ENCODE results near the gene ZXDC.

ZXDC gene

DNA sequence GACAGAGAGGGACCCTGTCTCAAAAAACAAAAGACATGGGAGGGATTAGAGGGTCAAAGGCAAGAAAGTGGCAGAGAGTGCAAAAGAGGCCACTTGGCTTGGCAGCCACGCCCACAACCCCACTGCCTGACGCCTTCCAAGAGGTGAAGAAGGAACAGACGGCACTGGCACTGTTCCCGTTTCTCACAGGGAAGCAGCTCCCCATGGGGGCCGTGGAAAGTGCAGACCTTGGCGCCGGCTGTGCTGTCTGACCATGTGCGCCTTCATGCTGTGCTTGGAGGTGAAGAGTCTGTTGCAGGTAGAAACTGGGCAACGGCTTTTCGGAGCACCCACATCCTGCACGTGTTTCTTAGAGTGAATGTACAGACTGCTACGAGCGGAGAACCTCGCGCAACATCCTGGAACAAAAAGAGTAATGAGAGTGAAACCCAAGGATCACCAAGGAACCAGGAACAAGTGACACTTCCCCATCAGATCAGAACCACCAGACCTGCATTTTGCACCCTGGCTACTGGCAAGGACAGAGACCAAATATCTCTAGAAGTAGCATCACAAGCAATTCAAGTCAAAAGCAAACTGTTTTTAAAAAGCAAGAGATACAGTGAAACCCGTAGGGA lies 9.7 kb downstream of the ZXDC start:
- no peak for TF ChIP-seq POLR2A (IDR thresholded peaks at IDR 0.05; ENCODE audit: low read depth, low read length)
- FAIRE-seq (no peak), DNase-seq (ENCODE audit: insufficient read length, low spot score) (no peak)

DNA sequence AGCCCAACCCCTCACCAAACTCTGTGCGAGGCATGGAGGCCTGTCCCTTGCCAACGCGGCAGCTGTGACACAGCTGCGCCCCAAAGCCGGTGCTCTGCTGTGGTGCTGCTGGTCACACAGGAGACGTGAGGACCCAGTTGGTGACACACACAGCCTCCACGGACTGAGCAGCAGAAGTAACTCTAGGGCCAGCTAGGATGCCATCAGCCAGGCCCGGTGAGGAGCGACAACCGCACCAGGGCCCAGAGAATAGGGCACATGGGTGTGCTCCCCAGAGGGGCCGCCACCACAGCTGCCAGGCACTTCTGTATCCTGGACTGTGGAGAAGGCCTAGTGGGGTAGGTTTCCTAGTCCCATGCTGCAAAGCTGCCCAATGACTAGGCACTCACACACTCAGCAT lies 10.7 kb downstream of the ZXDC start:
- FAIRE-seq, result no peak

DNA sequence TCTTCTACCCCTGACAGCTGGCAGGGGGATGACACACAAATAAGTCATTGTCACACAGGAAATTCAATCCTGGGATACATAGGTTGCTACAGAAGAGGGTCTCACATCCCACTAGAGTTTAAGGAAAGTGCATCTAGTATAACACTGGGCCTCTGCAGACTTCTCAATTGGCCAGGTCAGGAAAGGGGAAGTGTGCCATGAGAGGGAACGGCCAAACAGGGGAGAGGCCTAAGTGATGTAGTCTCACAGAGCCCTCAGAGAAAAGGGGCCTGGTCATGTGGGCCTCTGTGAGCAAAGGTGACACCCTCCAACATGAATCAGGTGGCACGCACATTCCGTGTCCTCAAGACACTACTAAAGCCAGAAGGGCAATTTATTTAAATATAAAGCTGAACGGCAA lies 11.2 kb downstream of the ZXDC start:
- DNase-seq (ENCODE audit: insufficient read length, low spot score), result no peak
- FAIRE-seq, result no peak

More for the DNA sequence above, 10.7 kb downstream of the ZXDC start:
- TF ChIP-seq POLR2A (IDR thresholded peaks at IDR 0.05; ENCODE audit: low read depth, low read length), result no peak
- DNase-seq (ENCODE audit: insufficient read length, low spot score), result no peak

GRCh38 chr3:126464093-126464492 lies 11.6 kb downstream of the ZXDC start:
- TF ChIP-seq POLR2A (IDR thresholded peaks at IDR 0.05; ENCODE audit: low read depth, low read length), result no peak
- no peak for DNase-seq (ENCODE audit: insufficient read length, low spot score)
- FAIRE-seq, result no peak

More for the DNA sequence above, 11.2 kb downstream of the ZXDC start:
- TF ChIP-seq POLR2A (IDR thresholded peaks at IDR 0.05; ENCODE audit: low read depth, low read length), result no peak

- FAIRE-seq, result no peak
- no peak for DNase-seq (ENCODE audit: insufficient read length, low spot score)
- TF ChIP-seq POLR2A (IDR thresholded peaks at IDR 0.05; ENCODE audit: low read depth, low read length), result no peak
These were observed 12.2 kb downstream of the ZXDC start for GRCh38 chr3:126463521-126463920.

DNA sequence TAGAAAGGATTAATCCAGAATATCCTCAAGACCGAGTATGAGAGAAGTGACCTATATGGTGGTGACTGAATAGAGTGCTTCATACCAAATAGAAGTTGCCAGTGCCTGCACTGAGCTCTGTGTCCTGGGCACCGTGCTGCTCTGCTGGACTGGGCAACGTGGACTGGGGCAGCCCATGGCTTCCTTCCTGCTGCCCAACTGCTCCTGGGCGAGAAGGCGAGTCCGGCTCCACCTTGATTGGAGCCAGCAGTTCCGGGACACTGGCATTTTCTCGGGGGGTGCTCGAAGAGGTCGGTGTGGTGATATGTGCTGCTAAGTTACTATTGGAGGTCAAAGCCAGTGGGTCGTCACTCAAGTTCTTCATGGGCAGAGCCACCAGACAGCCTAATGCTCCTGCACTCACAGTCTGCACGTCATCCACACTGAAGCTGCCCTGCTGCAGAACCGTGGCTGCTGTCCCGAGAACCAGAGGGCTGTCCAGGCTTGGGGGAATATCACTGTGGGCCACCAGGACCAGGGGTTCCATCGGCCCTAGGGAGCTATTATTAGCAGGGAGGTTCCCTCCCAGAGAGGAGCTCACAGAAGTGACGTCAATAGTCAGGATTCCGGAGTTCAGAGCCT lies 14.1 kb downstream of the ZXDC start:
- no peak for TF ChIP-seq POLR2A (IDR thresholded peaks at IDR 0.05; ENCODE audit: low read depth, low read length)
- no peak for DNase-seq (ENCODE audit: insufficient read length, low spot score)
- no peak for FAIRE-seq

GRCh38 chr3:126460381-126460780 lies 15.3 kb downstream of the ZXDC start:
- DNase-seq (ENCODE audit: insufficient read length, low spot score) (no peak), FAIRE-seq (no peak)
- TF ChIP-seq POLR2A (IDR thresholded peaks at IDR 0.05; ENCODE audit: low read depth, low read length), result no peak

GRCh38 chr3:126459763-126460127 lies 15.9 kb downstream of the ZXDC start:
- TF ChIP-seq POLR2A (IDR thresholded peaks at IDR 0.05; ENCODE audit: low read depth, low read length), result no peak
- FAIRE-seq (no peak), DNase-seq (ENCODE audit: insufficient read length, low spot score) (no peak)

- TF ChIP-seq POLR2A (IDR thresholded peaks at IDR 0.05; ENCODE audit: low read depth, low read length), result no peak
- DNase-seq (ENCODE audit: insufficient read length, low spot score) (no peak), FAIRE-seq (no peak)
These were observed 16.5 kb downstream of the ZXDC start for GRCh38 chr3:126459111-126459762.

DNA sequence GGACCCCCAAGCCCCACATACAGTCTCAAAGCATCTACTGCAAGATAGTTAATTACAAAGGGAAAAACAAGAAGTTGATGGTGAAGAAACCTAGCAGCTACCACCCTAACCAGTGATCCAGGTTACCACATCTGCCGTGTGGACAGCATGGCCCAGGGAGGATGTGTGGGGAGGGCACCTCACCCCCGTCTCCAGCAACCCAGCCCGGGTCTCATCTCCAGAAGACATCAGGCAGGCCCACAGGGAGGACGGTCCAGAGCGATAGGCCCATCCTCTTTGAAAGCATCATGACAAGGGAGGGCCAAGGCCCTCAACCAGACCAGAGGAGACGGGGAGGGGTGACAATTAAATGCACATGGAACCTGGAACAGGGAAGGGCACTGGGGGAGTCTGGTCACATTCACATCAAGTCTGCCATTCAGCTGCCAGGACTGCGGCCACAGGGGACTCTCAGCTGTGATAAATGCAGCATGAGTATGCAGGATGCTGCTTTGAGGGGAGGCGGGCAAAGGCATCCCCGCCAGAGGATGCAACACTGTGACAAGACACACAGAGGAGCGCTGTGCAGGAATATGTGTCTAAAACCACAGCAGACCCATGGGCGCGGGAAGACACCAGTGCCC lies 18.8 kb downstream of the ZXDC start:
- DNase-seq (ENCODE audit: insufficient read length, low spot score) (no peak), FAIRE-seq (no peak)
- no peak for TF ChIP-seq POLR2A (IDR thresholded peaks at IDR 0.05; ENCODE audit: low read depth, low read length)

DNA sequence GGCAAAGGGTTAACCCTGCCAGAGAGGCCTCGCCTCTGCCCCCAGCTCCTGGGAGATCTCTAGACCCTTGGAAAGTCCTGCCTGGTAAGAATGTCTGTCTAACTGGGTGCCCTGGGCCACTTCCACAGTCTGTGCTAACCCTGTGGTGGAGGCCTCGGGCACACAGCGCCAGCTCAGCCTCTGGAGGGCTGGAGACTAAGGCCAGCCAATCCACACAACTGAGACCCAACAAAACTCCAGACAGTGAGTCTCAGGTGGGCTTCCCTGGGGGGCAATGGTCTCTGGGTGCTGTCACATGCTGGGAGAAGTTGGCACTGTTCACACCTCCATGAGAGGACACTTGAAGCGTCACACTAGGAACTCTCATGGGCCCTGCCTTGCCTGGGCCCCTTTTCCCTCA lies 19.5 kb downstream of the ZXDC start:
- TF ChIP-seq POLR2A (IDR thresholded peaks at IDR 0.05; ENCODE audit: low read depth, low read length), result no peak
- FAIRE-seq, result no peak
- no peak for DNase-seq (ENCODE audit: insufficient read length, low spot score)

GRCh38 chr3:126454437-126455198 lies 21.1 kb downstream of the ZXDC start:
- FAIRE-seq, result no peak
- no peak for TF ChIP-seq POLR2A (IDR thresholded peaks at IDR 0.05; ENCODE audit: low read depth, low read length)

DNA sequence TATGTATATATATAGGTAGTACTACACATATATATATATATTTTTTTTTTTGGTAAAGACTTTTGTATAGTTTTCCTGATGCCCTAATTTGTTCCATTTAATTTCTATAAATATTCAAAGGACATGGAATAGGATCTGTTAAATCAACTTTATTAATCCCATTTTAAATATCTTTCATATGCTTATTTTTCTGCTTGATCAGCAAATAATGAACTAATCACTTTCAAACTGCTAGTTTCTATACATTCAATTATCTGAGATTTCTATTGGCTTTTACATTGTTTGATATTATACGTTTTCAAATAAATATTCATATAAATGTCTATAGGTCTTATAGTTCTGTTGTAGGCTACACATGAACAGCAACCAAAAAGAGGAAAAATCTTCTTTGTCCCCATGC lies 21.7 kb downstream of the ZXDC start:
- FAIRE-seq (no peak), DNase-seq (ENCODE audit: insufficient read length, low spot score) (no peak)
- TF ChIP-seq POLR2A (IDR thresholded peaks at IDR 0.05; ENCODE audit: low read depth, low read length), result no peak

More at GRCh38 chr3:126454437-126455198, 21.1 kb downstream of the ZXDC start:
- DNase-seq (ENCODE audit: insufficient read length, low spot score), result no peak

DNA sequence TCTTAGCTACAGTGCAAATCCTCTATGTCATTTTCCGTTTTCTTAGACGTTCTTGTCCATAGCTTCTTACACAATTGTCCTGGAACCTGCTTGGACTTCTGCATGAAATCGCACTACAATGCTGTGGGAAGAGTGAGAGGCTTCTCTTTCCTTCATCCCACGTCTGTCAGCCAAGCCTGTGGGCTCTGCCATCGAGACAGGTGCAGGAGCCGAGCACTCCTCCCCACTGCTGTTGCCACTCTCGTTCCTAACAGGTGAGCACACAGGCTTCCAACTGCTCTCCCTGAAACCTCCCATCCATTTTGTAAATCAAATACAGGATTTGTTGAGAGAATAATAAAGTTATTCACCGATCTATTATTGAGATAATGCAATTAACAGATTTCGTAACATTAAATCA lies 23.5 kb downstream of the ZXDC start:
- no peak for DNase-seq (ENCODE audit: insufficient read length, low spot score)
- no peak for FAIRE-seq
- no peak for TF ChIP-seq POLR2A (IDR thresholded peaks at IDR 0.05; ENCODE audit: low read depth, low read length)

All from H54 (cell line).